Small intestine (tissue), 4 donors: ENCODE measurements around the gene ZNF397. TPM values are rescaled to one million over a fixed set of nuclear protein-coding genes. Genes with fewer than 3 reads are reported as not detected.

ENCODE experiments used
- polyA plus RNA-seq, 4 donors: library from polyadenylated mRNA; stranded (reverse) in 3 of 4; unstranded in 1 of 4; fragments of 200-250 nt in 3 of 4; fragments of 120-200 nt in 1 of 4; gene quantifications; one replicate each; pipeline versions ENCODE4 v1.2.1 to v1.2.3, GENCODE V29; 2013
- donor health status: healthy with polysubstance abuse.
- donor health status: Bipolar disorder and iron deficiency.
- donor health status: healthy.

ZNF397 gene
- polyA plus RNA-seq, 4 donors = 5.7 to 39.1 (median 9.2) TPM

Other genes with a start within 250 kb of the ZNF397 start
- gene MAPRE2, start 199.6 kb upstream of the ZNF397 start, polyA plus RNA-seq = 10 to 100 TPM in 2 of 4 donors, 1 to 10 TPM in 2; 6.2 to 19.8 (median 11.2) TPM
- gene ZSCAN30, start 49.2 kb downstream of the ZNF397 start, polyA plus RNA-seq = 10 to 100 TPM in 2 of 4 donors, 1 to 10 TPM in 2; 4.8 to 38.3 (median 9.7) TPM
- 10 to 100 TPM; 13.5 to 47.8 (median 14.3) TPM for gene ZNF24, start 103.4 kb downstream of the ZNF397 start, polyA plus RNA-seq
- 1 to 10 TPM; 1.1 to 2.8 (median 2.3) TPM for gene ZNF396, start 136.3 kb downstream of the ZNF397 start, polyA plus RNA-seq